C4-2B (cell line): ENCODE results near the gene SERP2.
"Not testable (repeated sequence)": the region's sequence is repeated elsewhere in the genome, so short reads cannot be mapped to it uniquely, and the experiment has no call there.

Experiments
- CTCF ChIP-seq: fragments of 450-650 bp; conservative IDR thresholded peaks from 2 replicates; pipeline ENCODE4 v1.5.1; 2017; ENCODE audit warnings: mild to moderate bottlenecking
- ZFX ChIP-seq: fragments of 450-650 bp; IDR thresholded peaks from 2 replicates; pipeline ENCODE4 v1.6.1; 2017

- not testable (repeated sequence) for TF ChIP-seq CTCF, ZFX
Observed at GRCh38 chr13:44329041-44329440, 44.6 kb upstream of the SERP2 start.
